ENCODE data around the gene LMX1B.

Gene LMX1B

DNA sequence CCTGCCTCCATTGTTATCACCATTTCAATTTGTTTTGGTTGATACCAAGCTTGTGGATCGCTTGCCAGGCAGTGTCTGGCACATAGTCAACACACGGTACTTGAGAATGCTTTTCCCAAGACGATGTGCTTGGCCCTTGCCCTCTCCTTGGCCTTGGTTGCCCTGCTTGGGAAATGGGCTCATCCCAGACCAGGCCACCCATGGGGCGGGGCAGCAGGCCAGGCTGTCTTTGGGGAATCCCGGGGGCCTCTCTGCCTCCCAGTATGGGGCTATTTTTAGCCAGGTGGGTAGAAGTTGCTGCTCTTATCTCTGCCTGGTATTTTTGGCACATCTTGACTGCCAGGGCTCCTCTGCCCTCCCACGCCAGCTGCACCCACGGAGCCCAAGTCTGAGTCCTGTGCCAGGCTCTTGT lies 49.9 kb downstream of the LMX1B start:
- no peak for DNase-seq

- no peak for DNase-seq
Measured at GRCh38 chr9:126664900-126665643, 51.3 kb downstream of the LMX1B start.

GRCh38 chr9:126665644-126666035 lies 51.9 kb downstream of the LMX1B start:
- no peak for DNase-seq

DNA sequence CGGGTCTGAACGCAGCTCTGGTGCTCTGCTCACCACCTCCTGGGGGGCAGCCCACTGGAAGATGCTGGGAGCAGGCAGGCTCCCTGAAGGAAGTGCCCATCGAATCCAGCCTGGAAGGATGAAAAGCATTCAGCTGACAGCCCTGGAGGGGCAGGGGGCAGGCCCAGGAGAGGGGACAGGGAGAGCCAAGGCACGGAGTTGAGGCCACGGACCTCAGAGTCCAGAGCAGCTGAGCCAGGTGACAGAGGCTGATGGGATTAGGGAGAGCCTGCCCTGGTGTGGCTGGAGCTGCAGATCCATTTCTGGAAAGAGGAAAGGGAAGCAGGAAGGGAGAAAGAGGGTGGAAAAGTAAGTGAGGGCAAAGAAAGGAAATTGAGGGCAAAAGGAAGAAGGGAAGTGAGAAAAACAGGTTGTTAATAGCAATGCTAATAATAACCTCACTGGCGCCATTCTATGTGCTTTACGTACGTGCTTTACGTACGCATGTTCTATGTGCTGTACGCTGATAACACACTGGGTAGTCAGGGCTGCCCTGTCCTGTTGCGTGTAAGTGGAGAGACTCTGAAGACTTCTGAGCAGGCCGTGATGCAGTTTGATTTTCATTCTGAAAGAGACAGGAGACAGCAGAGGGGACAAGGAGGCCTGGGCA lies 52.6 kb downstream of the LMX1B start:
- DNase-seq = no peak

- DNase-seq = no peak
Measured at GRCh38 chr9:126667190-126668055, 53.7 kb downstream of the LMX1B start.

- DNase-seq = no peak
Measured at GRCh38 chr9:126668058-126668457, 54.3 kb downstream of the LMX1B start.

DNA sequence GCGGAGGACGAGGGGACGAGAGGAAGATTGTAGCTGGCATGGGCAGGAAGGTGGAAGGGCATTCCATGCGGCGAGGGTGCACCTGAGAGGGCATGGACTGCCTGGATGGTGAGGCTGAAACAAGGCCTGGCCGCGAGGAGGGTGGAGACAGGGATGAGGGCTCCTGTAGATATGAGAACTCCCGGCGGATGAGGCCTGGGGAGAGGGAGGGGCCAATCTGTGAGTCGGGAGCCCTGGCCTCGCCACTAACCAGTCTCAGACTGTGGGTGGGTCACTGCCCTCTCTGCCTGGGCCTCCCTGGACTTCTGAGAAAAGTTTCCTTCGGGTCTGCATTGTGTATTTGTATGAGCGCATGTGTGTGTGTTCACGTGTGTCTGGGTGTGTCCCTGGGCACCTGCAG lies 55.4 kb downstream of the LMX1B start:
- DNase-seq = no peak

GRCh38 chr9:126670270-126670669 lies 56.5 kb downstream of the LMX1B start:
- no peak for DNase-seq

DNA sequence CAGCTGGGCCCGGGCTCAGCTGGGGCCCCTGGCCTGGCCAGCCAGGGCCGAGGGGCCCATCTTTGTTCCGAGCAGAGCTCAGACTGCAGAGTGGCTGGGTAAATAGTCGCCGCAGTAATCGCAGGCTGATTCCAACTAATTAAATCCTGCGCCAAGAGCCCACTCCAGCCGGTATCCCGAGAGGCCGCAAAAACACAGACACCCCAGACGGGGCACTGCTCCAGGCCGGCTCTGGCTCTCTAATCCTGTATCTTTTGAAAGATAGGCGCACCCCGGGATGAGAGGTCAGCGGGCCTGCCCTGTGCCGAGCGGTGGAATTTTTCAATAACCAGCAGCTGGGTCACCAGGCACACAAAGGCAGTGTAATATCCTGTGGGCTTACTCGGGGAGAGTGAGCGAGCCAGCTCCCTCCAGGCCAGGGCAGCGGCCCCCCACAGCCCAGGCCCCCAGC lies 57.7 kb downstream of the LMX1B start:
- no peak for DNase-seq

DNA sequence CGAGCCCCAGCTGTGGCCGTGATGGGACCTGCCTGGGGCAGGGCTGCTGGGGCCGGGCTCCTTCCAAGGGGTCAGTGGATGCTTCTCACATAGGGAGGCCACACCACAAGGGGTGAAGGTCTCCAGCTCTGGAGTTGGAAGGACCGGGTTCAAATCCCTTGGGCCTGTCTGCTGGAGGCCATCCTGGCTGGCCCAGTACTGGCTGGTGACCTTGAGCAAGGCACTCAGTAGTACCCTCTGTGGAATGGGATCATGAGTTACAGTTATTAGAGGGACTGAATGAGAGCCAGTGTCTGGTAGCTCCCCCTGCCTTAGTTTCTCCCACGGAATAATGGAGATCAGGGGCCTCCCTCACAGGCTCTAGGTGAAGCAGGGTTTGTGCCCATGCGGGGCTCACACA lies 58.3 kb downstream of the LMX1B start:
- DNase-seq = no peak

DNA sequence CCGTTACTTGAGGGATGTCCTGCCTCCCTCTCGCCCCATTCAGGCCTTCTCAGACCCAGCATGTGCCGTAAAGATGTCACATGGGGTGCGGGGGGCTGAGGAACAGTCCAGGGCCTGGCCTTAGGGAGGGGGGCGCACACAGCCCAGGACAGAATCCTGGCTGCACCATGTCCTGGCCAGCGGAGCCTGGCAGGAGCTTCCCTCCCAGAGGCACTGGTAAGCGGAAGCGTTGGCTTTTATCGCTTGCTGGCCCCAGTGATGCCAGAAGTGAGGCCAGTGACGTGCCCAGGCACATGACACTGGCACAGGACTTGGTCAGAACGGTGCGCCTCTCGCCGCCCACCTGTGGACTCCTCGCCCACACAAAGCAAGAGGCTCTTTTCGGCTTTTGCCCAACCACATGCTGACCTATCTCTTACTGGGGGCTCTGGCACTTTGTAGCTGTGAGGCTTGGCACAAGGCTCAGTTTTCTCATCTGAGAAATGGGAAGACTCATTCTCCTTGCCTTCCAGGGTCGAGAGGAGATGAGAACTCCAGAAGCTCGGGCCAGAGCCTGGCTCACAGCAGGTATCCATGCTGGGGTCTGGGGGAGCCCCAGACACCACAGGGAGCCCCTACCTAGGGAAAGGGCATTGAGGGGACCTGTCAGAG lies 59.0 kb downstream of the LMX1B start:
- no peak for DNase-seq

DNA sequence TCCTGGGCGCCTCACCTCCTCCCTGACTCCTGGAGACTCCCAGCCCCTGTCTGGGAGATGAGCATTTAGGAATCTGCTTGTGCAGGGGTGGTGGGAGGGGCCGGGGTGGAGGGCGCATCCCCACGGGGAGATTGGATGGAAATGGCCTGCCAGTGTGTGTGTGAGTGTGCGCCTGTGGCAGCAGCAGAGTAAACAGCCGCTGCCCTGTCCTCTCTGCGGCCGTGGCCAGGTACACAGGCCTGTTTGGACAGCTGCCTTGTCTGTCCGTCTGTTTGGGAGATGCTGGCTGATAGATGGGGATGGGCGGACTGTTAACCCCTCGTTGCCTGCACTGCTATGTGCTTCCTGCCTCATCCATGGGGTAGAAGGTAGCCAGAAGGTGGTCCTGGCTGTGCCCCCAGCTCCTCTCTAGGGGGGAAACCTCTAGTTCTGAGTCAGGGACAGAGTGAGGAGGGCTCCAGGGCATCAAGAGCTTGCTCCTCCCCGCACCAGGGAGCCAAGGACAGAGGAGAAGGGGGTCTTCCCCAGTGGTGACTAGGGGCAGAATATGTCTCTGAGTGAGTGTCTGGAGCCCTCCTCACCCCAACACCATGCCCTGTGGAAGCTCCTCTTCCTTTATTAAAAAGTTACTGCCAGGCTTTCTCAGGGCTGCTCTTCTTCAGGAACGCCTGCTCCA lies 60.1 kb downstream of the LMX1B start:
- DNase-seq = no peak

GRCh38 chr9:126674365-126675146 lies 60.8 kb downstream of the LMX1B start:
- DNase-seq = no peak

GRCh38 chr9:126675147-126675467 lies 61.4 kb downstream of the LMX1B start:
- no peak for DNase-seq

GRCh38 chr9:126676102-126676684 lies 62.5 kb downstream of the LMX1B start:
- DNase-seq = no peak

DNA sequence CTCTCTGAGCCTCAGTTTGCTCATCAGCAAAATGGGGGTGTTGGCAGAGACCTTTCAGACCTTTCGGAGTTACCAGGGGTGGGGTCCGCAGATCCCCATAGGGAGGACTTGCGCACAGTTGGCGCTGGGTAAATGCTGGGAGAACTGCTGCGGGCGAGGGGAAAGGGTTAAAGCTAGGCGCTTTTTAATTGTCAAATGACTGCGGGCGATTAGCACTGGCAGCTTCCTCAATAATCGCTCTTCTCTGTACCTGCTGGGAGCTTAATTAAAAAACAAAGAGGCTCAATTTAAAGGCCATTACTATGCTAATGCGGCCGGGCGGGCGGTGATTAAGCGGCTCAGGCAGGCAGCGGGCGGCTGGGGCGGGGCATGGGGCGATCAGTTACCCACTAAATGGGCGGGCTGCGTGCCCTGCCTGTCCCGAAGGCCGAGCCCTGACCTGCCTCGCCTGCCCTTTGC lies 63.0 kb downstream of the LMX1B start:
- no peak for DNase-seq

DNA sequence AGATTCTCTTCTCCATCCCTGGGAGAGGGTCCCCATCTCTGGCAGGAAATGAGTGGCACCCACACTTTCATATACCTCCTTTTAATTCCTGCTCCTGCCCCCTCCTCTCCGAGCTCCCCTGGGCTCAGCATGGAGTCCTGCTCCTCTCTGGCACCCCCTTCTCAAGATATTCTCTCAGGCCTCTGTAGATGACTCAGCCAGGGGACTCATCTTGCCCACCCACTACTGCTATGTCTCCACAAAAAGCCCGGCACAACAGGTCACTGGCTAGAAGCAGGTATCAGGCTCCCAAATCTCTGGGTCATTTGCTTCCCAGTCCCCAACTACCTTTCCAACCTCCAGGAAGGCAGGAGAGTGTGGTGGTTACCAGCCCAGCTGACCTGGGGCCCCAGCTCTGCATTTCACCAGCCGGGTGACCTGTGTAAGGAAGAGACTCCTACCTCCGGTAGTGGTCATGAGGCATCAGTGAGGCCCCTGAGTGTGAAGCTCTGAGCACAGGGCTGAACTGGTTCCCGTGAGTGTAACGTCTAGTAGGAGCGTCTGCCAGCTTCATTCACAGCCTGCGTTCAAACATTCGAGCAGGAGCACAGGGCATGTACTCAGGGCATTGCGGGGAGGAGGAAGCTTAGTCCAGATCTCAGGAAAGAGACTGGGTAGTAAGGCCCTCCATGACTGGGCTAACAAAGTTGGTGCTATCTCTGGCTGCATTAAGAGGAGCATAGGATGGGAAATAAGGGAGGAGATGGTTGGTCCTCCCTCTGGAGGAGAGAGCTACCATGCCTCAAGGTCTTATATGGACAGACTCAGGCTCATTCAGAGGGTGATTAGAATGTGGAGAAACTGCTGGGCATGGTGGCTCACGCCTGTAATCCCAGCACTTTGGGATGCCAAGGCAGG lies 63.7 kb downstream of the LMX1B start:
- DNase-seq = no peak

DNA sequence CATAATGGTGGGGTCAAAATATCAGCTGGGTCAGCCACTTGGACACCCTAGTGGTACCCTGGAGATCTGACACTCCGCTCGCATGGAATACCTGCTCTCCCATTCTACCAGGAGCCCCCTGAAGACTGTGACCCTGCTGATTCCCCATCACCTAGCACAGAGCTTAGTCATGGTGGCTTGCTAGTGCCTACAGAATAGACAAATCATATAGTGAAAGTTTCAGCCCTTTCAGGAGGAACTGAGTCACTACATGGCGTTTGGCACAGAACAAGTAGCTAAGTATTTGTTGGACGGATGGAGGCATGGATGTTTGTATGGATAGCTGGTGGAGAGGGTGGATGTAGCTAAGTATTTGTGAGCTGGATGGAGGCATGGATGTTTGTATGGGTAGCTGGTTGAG lies 65.3 kb downstream of the LMX1B start:
- DNase-seq = no peak

- no peak for DNase-seq
Measured at GRCh38 chr9:126681336-126681735, 67.6 kb downstream of the LMX1B start.

DNA sequence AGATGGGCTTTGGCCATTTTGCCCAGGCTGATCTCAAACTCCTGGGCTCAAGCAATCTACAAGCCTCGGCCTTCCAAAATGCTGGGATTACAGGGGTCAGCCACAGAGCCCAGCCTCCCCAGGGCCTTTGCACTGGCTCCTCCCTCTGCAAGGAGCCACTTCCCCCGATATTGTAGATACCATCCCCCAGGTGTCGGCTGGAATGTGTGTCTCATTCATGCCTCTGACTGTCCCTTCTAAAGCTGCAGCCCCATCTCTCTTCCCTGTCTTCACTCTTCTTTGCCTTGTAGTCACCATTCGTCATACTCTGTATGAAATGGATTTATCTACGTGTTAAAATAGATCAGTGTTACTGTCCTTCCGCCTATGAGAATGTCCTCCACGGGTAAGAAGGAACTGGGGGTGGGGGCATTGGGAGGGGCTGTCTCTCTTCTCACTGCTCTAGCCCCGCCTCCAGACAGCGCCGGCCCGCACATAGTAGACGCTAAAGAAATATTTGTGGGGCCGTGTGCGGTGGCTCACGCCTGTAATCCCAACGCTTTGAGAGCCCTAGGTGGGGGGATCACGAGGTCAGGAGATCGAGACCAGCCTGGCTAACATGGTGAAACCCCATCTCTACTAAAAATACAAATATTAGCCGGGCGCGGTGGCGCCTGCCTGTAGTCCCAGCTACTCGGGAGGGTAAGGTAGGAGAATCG lies 68.5 kb downstream of the LMX1B start:
- no peak for DNase-seq

Data from CD4-positive, alpha-beta T cell treated with Interleukin-6 for 4 hours (primary cell).